Neural cell (in vitro differentiated cells): ENCODE results near the gene OSBPL9. TPM values are rescaled to one million over a fixed set of nuclear protein-coding genes. Genes with fewer than 3 reads are reported as not detected.

Experiments
- H2AFZ ChIP-seq: fragments of 200-600, 300-800 bp; sonication (generic), shearing (Covaris generic); 2 replicates; pipeline ENCODE4 v1.6.0; 2014; ENCODE audit warnings: low read depth, mild to moderate bottlenecking, antibody characterized with exemption, low read length, moderate library complexity
- H3F3A ChIP-seq: fragments of 200-600 bp; shearing (Covaris generic); 2 replicates; pipeline ENCODE4 v1.6.1; 2016; ENCODE audit warnings: mild to moderate bottlenecking, moderate library complexity, mixed read lengths, antibody characterized with exemption, low read length; ENCODE audit not compliant: insufficient read depth, poor library complexity, severe bottlenecking
- H3K27ac ChIP-seq: fragments of 200-600, 300-800 bp; sonication (generic), shearing (Covaris generic); 2 replicates; pipeline ENCODE4 v1.5.1; 2014; ENCODE audit warnings: mild to moderate bottlenecking, low read length, moderate library complexity
- H3K27me3 ChIP-seq: fragments of 300-800, 200-600 bp; sonication (generic), shearing (Covaris generic); 2 replicates; pipeline ENCODE4 v1.6.0; 2014; ENCODE audit warnings: mild to moderate bottlenecking, low read depth, low read length, moderate library complexity; ENCODE audit not compliant: insufficient read depth
- H3K36me3 ChIP-seq: fragments of 300-800, 200-600 bp; sonication (generic), shearing (Covaris generic); 2 replicates; pipeline ENCODE4 v1.5.1; 2014; ENCODE audit warnings: mild to moderate bottlenecking, antibody characterized with exemption, low read length, moderate library complexity; ENCODE audit not compliant: insufficient read depth
- H3K4me2 ChIP-seq: fragments of 300-800, 200-600 bp; sonication (generic), shearing (Covaris generic); 2 replicates; pipeline ENCODE4 v1.6.0; 2014; ENCODE audit warnings: mild to moderate bottlenecking, low read length
- H3K4me3 ChIP-seq: fragments of 300-800, 200-600 bp; sonication (generic), shearing (Covaris generic); 2 replicates; pipeline ENCODE4 v1.5.1; 2014; ENCODE audit warnings: mild to moderate bottlenecking, low read length, moderate library complexity
- H3K79me2 ChIP-seq: fragments of 200-600 bp; shearing (Covaris generic); replicated peaks from 2 replicates; pipeline ENCODE4 v1.6.0; 2014; ENCODE audit warnings: mild to moderate bottlenecking, low read length, moderate library complexity; ENCODE audit not compliant: insufficient read depth
- H3K9ac ChIP-seq: fragments of 300-800, 200-600 bp; sonication (generic), shearing (Covaris generic); 2 replicates; pipeline ENCODE4 v1.6.1; 2016; ENCODE audit warnings: mild to moderate bottlenecking, low read length, mixed read lengths
- H3K9me2 ChIP-seq: fragments of 200-600 bp; shearing (Covaris generic); 2 replicates; pipeline ENCODE4 v1.6.1; 2016; ENCODE audit warnings: mild to moderate bottlenecking, low read length, mixed read lengths; ENCODE audit not compliant: insufficient read depth
- H3K9me3 ChIP-seq: fragments of 200-600, 300-800 bp; sonication (generic), shearing (Covaris generic); 2 replicates; pipeline ENCODE4 v1.6.1; 2016; ENCODE audit warnings: mild to moderate bottlenecking, mixed run types, low read length, moderate library complexity, mixed read lengths
- H4K20me1 ChIP-seq: fragments of 200-600 bp; shearing (Covaris generic); 2 replicates; pipeline ENCODE4 v1.6.1; 2016; ENCODE audit warnings: mild to moderate bottlenecking, mixed run types; ENCODE audit not compliant: insufficient read depth
- CTCF ChIP-seq: fragments of 450-650 bp; IDR thresholded peaks from 2 replicates; pipeline ENCODE4 v1.5.1; 2014; ENCODE audit warnings: antibody characterized with exemption, mild to moderate bottlenecking, moderate library complexity; ENCODE audit not compliant: poor library complexity, severe bottlenecking
- EP300 ChIP-seq: fragments of 450-650 bp; conservative IDR thresholded peaks from 2 replicates; pipeline ENCODE4 v1.6.1; 2014; ENCODE audit warnings: antibody characterized with exemption, mild to moderate bottlenecking, moderate library complexity; ENCODE audit not compliant: poor library complexity, severe bottlenecking
- EZH2 ChIP-seq: fragments of 200-600, 300-800 bp; shearing (Covaris generic), sonication (generic); IDR thresholded peaks from 2 replicates; pipeline ENCODE4 v1.6.1; 2014; ENCODE audit warnings: antibody characterized with exemption, low read length, borderline replicate concordance, mild to moderate bottlenecking; ENCODE audit not compliant: insufficient read depth, poor library complexity, severe bottlenecking
- MXI1 ChIP-seq: fragments of 450-650 bp; conservative IDR thresholded peaks from 2 replicates; pipeline ENCODE4 v1.6.1; 2014; ENCODE audit warnings: antibody characterized with exemption, mild to moderate bottlenecking; ENCODE audit not compliant: poor library complexity, severe bottlenecking
- POLR2AphosphoS5 ChIP-seq: IDR thresholded peaks from 2 replicates; pipeline ENCODE4 v1.6.1; 2012
- RAD21 ChIP-seq: fragments of 450-650 bp; conservative IDR thresholded peaks from 2 replicates; pipeline ENCODE4 v1.6.1; 2014; ENCODE audit warnings: antibody characterized with exemption, mild to moderate bottlenecking, moderate library complexity
- REST ChIP-seq: IDR thresholded peaks from 2 replicates; pipeline ENCODE4 v1.6.1; 2012; ENCODE audit warnings: borderline replicate concordance
- TAF1 ChIP-seq: IDR thresholded peaks from 2 replicates; pipeline ENCODE4 v1.6.1; 2012; ENCODE audit warnings: low read depth
- polyA plus RNA-seq: library from polyadenylated mRNA; depleted of rRNA; stranded (reverse); fragments of >200 nt; gene quantifications from 2 replicates; pipeline ENCODE4 v1.2.3, GENCODE V29; 2014

The OSBPL9 gene
- polyA plus RNA-seq, 1 donor from 2014 or later = 117 TPM

GRCh38 chr1:51669816-51670215 lies 52.9 kb downstream of the OSBPL9 start:
- H3K36me3 ChIP-seq = no peaks in the 10 kb centered on the region
- no peaks in the 10 kb centered on the region for H4K20me1 ChIP-seq
- H3K4me2 ChIP-seq = no peak overlapping the region
- no peak overlapping the region for H3K9ac ChIP-seq
- H3K27ac ChIP-seq = no peak overlapping the region
- H3K27me3 ChIP-seq = no peaks in the 10 kb centered on the region
- no peak for TF ChIP-seq RAD21
- no peak for TF ChIP-seq POLR2AphosphoS5
- TF ChIP-seq EP300 = no peak
- no peak for TF ChIP-seq CTCF
- no peak for TF ChIP-seq MXI1
- no peak for TF ChIP-seq REST
- TF ChIP-seq EZH2 = no peak
- TF ChIP-seq TAF1 = no peak
- no peak overlapping the region for H2AFZ ChIP-seq
- H3K9me3 ChIP-seq = no peaks in the 10 kb centered on the region
- H3F3A ChIP-seq = no peaks in the 10 kb centered on the region
- no peaks in the 10 kb centered on the region for H3K79me2 ChIP-seq
- no peaks in the 10 kb centered on the region for H3K9me2 ChIP-seq
- peak overlapping the region; percentile 21 for H3K4me3 ChIP-seq

GRCh38 chr1:51671527-51672325 lies 54.8 kb downstream of the OSBPL9 start:
- H3K79me2 ChIP-seq = peaks cover 5% of the 10 kb centered on the region
- TF ChIP-seq EP300 (no peak), CTCF (no peak), POLR2AphosphoS5 (no peak), MXI1 (no peak)
- no peaks in the 10 kb centered on the region for H3K9me3 ChIP-seq
- H2AFZ ChIP-seq = no peak overlapping the region
- H3K9me2 ChIP-seq = no peaks in the 10 kb centered on the region
- no peak overlapping the region for H3K9ac ChIP-seq
- H4K20me1 ChIP-seq = no peaks in the 10 kb centered on the region
- no peak overlapping the region for H3K27ac ChIP-seq
- no peak overlapping the region for H3K4me2 ChIP-seq
- no peak overlapping the region for H3K4me3 ChIP-seq
- H3K27me3 ChIP-seq = no peaks in the 10 kb centered on the region
- no peaks in the 10 kb centered on the region for H3F3A ChIP-seq
- no peaks in the 10 kb centered on the region for H3K36me3 ChIP-seq
